GM18498 (cell line): ENCODE results near the gene CNST.
"Not testable (repeated sequence)": the region's sequence is repeated elsewhere in the genome, so short reads cannot be mapped to it uniquely, and the experiment has no call there.

ENCODE experiments used
- ATAC-seq: cut with Tn5 transposase; IDR thresholded peaks from one replicate; pipeline ENCODE4 v1.9.1; 2021; ENCODE audit warnings: mild to moderate bottlenecking, moderate library complexity; ENCODE audit not compliant: unreplicated experiment

Gene CNST

GRCh38 chr1:246708166-246708565 is 141.9 kb downstream of the CNST start:
- no peak for ATAC-seq

- ATAC-seq: no peak
Observed at GRCh38 chr1:246709196-246709595, 142.9 kb downstream of the CNST start.

GRCh38 chr1:246709835-246710234 is 143.6 kb downstream of the CNST start:
- ATAC-seq: no peak

- ATAC-seq: no peak
Observed at GRCh38 chr1:246711548-246712003, 145.3 kb downstream of the CNST start.

- not testable (repeated sequence) for ATAC-seq
Observed at GRCh38 chr1:246712428-246712827, 146.2 kb downstream of the CNST start.
